A673 (cell line): ENCODE results near the gene ADARB2. TPM values are rescaled to one million over a fixed set of nuclear protein-coding genes. Genes with fewer than 3 reads are reported as not detected.

Experiments used
- BruUV-seq: library from RNA; stranded (reverse); fragments of 400-500 nt; replicated peaks from 2 replicates; lab custom pipeline; 2021; lab: Mats Ljungman, UMichigan
- CTCF ChIA-PET: fragments of 300-600 bp; sonication (Branson Sonifier 250); formaldehyde crosslinking; loops from one replicate; lab custom pipeline; 2022; ENCODE audit warnings: antibody characterized with exemption; lab: Charles Lee
- POLR2A ChIA-PET: fragments of 300-600 bp; sonication (Branson Sonifier 250); formaldehyde crosslinking; loops from one replicate; lab custom pipeline; 2022; ENCODE audit warnings: antibody characterized with exemption; ENCODE audit not compliant: low non-redundant PET; lab: Charles Lee
- DNase-seq: peaks from one replicate; pipeline ENCODE4 v3.0.0-alpha.2; 2015; ENCODE audit warnings: low spot score
- H3K27ac ChIP-seq: fragments of 200-600 bp; sonication (generic); 2 replicates; pipeline ENCODE4 v1.5.1; 2016; ENCODE audit warnings: mixed run types, low read depth, mild to moderate bottlenecking, mixed read lengths, antibody characterized with exemption, low read length; ENCODE audit not compliant: poor library complexity, severe bottlenecking
- H3K27me3 ChIP-seq: fragments of 200-600 bp; sonication (generic); replicated peaks from 2 replicates; pipeline ENCODE4 v1.6.1; 2017; ENCODE audit warnings: mixed run types, low read depth, mild to moderate bottlenecking, mixed read lengths, antibody characterized with exemption, low read length; ENCODE audit not compliant: insufficient read depth, poor library complexity
- H3K36me3 ChIP-seq: fragments of 200-600 bp; sonication (generic); 2 replicates; pipeline ENCODE4 v1.6.1; 2016; ENCODE audit warnings: mixed run types, mild to moderate bottlenecking, mixed read lengths, antibody characterized with exemption, low read length; ENCODE audit not compliant: insufficient read depth, poor library complexity, severe bottlenecking
- H3K4me1 ChIP-seq: fragments of 200-600 bp; sonication (generic); 2 replicates; pipeline ENCODE4 v1.6.1; 2017; ENCODE audit warnings: mixed run types, mild to moderate bottlenecking, mixed read lengths, antibody characterized with exemption, low read length; ENCODE audit not compliant: insufficient read depth, poor library complexity, severe bottlenecking
- H3K4me3 ChIP-seq: fragments of 200-600 bp; sonication (generic); 2 replicates; pipeline ENCODE4 v1.5.1; 2016; ENCODE audit warnings: low read depth, mixed run types, mild to moderate bottlenecking, mixed read lengths, low read length; ENCODE audit not compliant: poor library complexity, severe bottlenecking
- H3K9me3 ChIP-seq: fragments of 200-600 bp; sonication (generic); 2 replicates; pipeline ENCODE4 v1.6.1; 2016; ENCODE audit warnings: mixed run types, low read depth, mild to moderate bottlenecking, mixed read lengths, antibody characterized with exemption, low read length; ENCODE audit not compliant: poor library complexity, severe bottlenecking
- EZH2 ChIP-seq: fragments of 200-600 bp; sonication (generic); IDR thresholded peaks from 2 replicates; pipeline ENCODE4 v1.6.1; 2017; ENCODE audit warnings: borderline replicate concordance, low read depth, mild to moderate bottlenecking, mixed read lengths, antibody characterized with exemption, low read length; ENCODE audit not compliant: poor library complexity, severe bottlenecking
- intact Hi-C: fragments of 100-400 bp; cut with micrococcal nuclease; formaldehyde crosslinking; loops from one replicate; pipeline ENCODE4 v1.10.0; 2022; ENCODE audit not compliant: unreplicated experiment
- total RNA-seq: library from RNA; stranded (reverse); gene quantifications from 2 replicates; pipeline ENCODE4 v1.2.3, GENCODE V29; 2021
- TF ChIP-seq, protein P1 (sequence below): fragments of 300-800, 200-600 bp; sonication (generic); conservative IDR thresholded peaks from 2 replicates; pipeline ENCODE4 v1.5.1; 2017; ENCODE audit warnings: low read depth, mild to moderate bottlenecking, antibody characterized with exemption, low read length, moderate library complexity, mixed read lengths

The ADARB2 gene
- total RNA-seq, 1 experiment from 2014 or later: not detected

DNA sequence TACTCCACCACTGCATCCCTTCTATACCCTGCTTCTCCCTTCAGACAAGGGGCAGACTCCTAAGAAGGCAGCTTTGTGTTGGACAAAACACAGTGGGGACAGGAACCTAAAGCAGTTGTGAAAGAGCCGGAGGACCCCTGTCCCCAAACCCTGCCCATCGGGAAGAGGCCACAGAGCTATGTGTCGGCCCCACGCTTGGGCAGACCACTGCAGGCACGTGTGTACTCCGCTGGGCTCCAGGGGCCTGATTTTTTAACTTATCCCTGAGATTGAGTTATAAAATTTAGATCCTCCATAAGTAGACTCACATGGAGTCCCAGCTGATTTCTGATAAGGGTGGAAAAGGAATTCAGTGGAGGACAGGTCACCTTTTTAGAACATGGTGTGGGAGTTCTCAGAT, 310.5 kb downstream of the ADARB2 start:
- TF ChIP-seq, protein P1, sequence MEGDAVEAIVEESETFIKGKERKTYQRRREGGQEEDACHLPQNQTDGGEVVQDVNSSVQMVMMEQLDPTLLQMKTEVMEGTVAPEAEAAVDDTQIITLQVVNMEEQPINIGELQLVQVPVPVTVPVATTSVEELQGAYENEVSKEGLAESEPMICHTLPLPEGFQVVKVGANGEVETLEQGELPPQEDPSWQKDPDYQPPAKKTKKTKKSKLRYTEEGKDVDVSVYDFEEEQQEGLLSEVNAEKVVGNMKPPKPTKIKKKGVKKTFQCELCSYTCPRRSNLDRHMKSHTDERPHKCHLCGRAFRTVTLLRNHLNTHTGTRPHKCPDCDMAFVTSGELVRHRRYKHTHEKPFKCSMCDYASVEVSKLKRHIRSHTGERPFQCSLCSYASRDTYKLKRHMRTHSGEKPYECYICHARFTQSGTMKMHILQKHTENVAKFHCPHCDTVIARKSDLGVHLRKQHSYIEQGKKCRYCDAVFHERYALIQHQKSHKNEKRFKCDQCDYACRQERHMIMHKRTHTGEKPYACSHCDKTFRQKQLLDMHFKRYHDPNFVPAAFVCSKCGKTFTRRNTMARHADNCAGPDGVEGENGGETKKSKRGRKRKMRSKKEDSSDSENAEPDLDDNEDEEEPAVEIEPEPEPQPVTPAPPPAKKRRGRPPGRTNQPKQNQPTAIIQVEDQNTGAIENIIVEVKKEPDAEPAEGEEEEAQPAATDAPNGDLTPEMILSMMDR: no peak
- TF ChIP-seq EZH2: no peak
- Histone ChIP-seq H3K36me3 (no peaks in the 10 kb centered on the region), H3K9me3 (peaks cover 5% of the 10 kb centered on the region), H3K4me3 (no peak overlapping the region), H3K27me3 (peaks cover 77% of the 10 kb centered on the region), H3K27ac (no peak overlapping the region), H3K4me1 (no peaks in the 10 kb centered on the region)
- ChIA-PET POLR2A (no interaction called here), CTCF (no interaction called here)
- BruUV-seq: no TSS peak
- no peak for DNase-seq
- intact Hi-C loops: no loop called here

DNA sequence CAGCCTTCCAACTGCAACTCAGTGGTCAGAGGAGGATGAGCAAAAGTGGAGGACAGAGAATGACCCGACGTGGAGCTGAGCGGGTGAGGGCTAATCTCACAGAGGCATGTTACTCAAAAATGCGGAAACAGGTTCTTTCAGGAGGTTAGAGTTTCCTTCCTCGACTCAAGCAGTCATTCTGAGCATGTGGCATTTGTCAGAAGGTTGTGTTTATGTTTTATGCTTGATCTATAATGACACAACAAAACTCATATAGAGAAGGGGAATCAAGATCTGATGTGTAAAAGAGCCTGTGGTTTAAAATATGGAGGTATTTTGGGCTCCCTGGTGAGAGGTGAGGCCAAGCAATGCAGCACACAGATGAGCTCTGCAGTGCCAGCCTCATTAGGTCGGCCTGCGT, 311.4 kb downstream of the ADARB2 start:
- H3K9me3 ChIP-seq: no peaks in the 10 kb centered on the region
- DNase-seq: no peak
- no peak overlapping the region for H3K4me3 ChIP-seq
- no peaks in the 10 kb centered on the region for H3K4me1 ChIP-seq
- BruUV-seq: no TSS peak
- TF ChIP-seq EZH2: no peak
- TF ChIP-seq, protein P1: no peak
- ChIA-PET POLR2A (no interaction called here), CTCF (no interaction called here)
- H3K27ac ChIP-seq: no peak overlapping the region
- intact Hi-C loops: no loop called here
- H3K27me3 ChIP-seq: peaks cover 77% of the 10 kb centered on the region
- H3K36me3 ChIP-seq: no peaks in the 10 kb centered on the region

DNA sequence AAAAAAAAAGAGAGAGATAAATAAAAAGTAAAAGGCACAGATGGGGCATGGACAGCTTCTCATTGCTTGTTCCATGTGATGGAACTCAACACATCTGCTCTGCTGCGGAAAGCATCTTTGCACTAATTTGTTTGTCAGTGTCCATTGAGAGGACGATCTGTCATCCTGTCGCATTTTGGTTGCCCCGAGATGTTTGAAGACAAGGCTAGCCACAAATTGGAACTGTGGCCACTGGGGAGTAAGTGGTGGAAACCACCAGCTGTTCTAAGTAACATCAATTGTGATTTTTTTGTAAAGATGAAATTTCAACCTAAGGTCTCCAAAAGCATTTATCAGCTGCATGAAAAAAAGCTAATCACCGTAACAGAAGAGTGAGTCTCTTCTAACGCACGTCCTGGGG, 312.7 kb downstream of the ADARB2 start:
- H3K36me3 ChIP-seq: no peaks in the 10 kb centered on the region
- CTCF ChIA-PET: interaction anchor here (0.6 kb wide), 1 partner anchor 56 kb away, joined by 3 read pairs; no protein-coding TSS in a partner anchor
- no peak overlapping the region for H3K4me3 ChIP-seq
- no peaks in the 10 kb centered on the region for H3K4me1 ChIP-seq
- peaks cover 77% of the 10 kb centered on the region for H3K27me3 ChIP-seq
- DNase-seq: no peak
- H3K9me3 ChIP-seq: no peaks in the 10 kb centered on the region
- BruUV-seq: no TSS peak
- POLR2A ChIA-PET: no interaction called here
- TF ChIP-seq, protein P1: no peak
- no peak for TF ChIP-seq EZH2
- intact Hi-C loops: no loop called here
- H3K27ac ChIP-seq: no peak overlapping the region
